Urinary bladder (tissue), 4 donors: ENCODE measurements around the gene CARD19. TPM values are rescaled to one million over a fixed set of nuclear protein-coding genes. Genes with fewer than 3 reads are reported as not detected.
"Not testable (repeated sequence)": the region's sequence is repeated elsewhere in the genome, so short reads cannot be mapped to it uniquely, and the experiment has no call there.

ENCODE experiments used
- DNase-seq: peaks from one replicate; pipeline ENCODE4 v3.0.0-alpha.2; 2015; ENCODE audit errors: extremely low spot score
- H3K27ac ChIP-seq: one replicate; pipeline ENCODE4 v1.5.1; 2013; ENCODE audit warnings: low read depth, mild to moderate bottlenecking, moderate library complexity
- H3K36me3 ChIP-seq: one replicate; pipeline ENCODE4 v1.6.1; 2013; ENCODE audit warnings: mild to moderate bottlenecking, moderate library complexity; ENCODE audit not compliant: insufficient read depth
- H3K4me1 ChIP-seq: one replicate; pipeline ENCODE4 v1.6.1; 2013; ENCODE audit warnings: mild to moderate bottlenecking, moderate library complexity; ENCODE audit not compliant: insufficient read depth
- H3K4me3 ChIP-seq: one replicate; pipeline ENCODE4 v1.5.1; 2013; ENCODE audit warnings: low read depth, low read length
- WGBS: extraction: QIAGEN DNeasy Blood & Tissue Kit; methylation state at CpG from one replicate; pipeline ENCODE4 v1.1.7; 2013; 5-methylcytosine and 5-hydroxymethylcytosine counted together
- polyA plus RNA-seq: library from polyadenylated mRNA; stranded (reverse); fragments of 200-250 nt; gene quantifications from one replicate; pipeline ENCODE4 v1.2.3, GENCODE V29; 2013
- total RNA-seq: library from RNA; depleted of rRNA; stranded (reverse); fragments of >200 nt; gene quantifications from one replicate; pipeline ENCODE4 v1.2.3, GENCODE V29; 2014
- donor health status: healthy with polysubstance abuse.
- donor health status: healthy.

CARD19 gene
- total and polyA plus RNA-seq, 2 donors, result 14.8 to 77.0 TPM

DNA sequence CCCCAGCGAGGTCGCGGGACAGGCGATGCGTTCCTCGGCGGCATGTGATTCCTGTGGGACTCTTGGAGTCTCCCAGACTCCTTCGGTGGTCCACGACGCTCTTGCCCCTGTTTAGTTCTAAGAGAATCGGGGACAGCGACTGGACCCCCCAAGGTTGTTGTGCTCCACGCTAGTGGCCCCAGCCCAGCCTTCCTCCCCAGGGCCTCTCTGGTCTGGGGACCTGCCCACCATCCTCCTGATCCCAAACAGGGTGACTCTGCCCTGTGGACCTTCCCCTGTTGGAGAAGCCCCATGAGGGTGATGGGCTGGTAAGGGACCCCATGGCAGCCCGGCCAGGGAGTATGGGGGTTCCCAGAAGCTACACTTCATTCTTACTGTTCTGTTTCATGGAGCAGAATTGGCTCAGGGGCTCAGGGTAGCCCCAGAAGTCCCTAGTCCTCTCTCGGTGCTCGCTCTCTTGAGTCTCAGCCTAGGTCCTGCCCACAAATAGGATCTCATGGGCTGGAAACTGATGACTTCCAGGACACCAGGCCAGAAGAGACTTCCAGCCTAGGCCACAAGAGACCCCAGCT lies 880 bp downstream of the CARD19 start:
- Histone ChIP-seq H3K4me1 (no peaks in the 10 kb centered on the region), H3K36me3 (no peaks in the 10 kb centered on the region), H3K27ac (peak overlapping the region; percentile 84), H3K4me3 (peak overlapping the region; percentile 82)
- DNase-seq, result no peak
- 16% methylated on average over 16 of the region's 16 CpGs for WGBS

GRCh38 chr9:93097511-93098201 lies 1.6 kb downstream of the CARD19 start:
- DNase-seq, result no peak
- H3K36me3 ChIP-seq, result no peaks in the 10 kb centered on the region
- H3K27ac ChIP-seq, result peak overlapping the region; percentile 0
- H3K4me3 ChIP-seq, result no peak overlapping the region
- 89% methylated on average over 11 of the region's 11 CpGs for WGBS
- H3K4me1 ChIP-seq, result no peaks in the 10 kb centered on the region

GRCh38 chr9:93098236-93098946 lies 2.4 kb downstream of the CARD19 start:
- H3K4me1 ChIP-seq, result no peaks in the 10 kb centered on the region

GRCh38 chr9:93099551-93100275 lies 3.7 kb downstream of the CARD19 start:
- WGBS, result 92% methylated on average over 16 of the region's 16 CpGs
- Histone ChIP-seq H3K4me3 (no peak overlapping the region), H3K36me3 (no peaks in the 10 kb centered on the region), H3K27ac (no peak overlapping the region), H3K4me1 (no peaks in the 10 kb centered on the region)
- DNase-seq, result no peak

More at GRCh38 chr9:93098236-93098946, 2.4 kb downstream of the CARD19 start:
- no peaks in the 10 kb centered on the region for H3K36me3 ChIP-seq
- H3K27ac ChIP-seq, result peak overlapping the region; percentile 87
- 24% methylated on average over 15 of the region's 15 CpGs for WGBS
- DNase-seq, result no peak
- H3K4me3 ChIP-seq, result no peak overlapping the region

- Histone ChIP-seq H3K4me3 (no peak overlapping the region), H3K4me1 (no peaks in the 10 kb centered on the region), H3K27ac (no peak overlapping the region), H3K36me3 (no peaks in the 10 kb centered on the region)
- 97% methylated on average over 8 of the region's 8 CpGs for WGBS
- no peak for DNase-seq
These were observed 4.2 kb downstream of the CARD19 start for GRCh38 chr9:93100276-93100636.

GRCh38 chr9:93101086-93101485 lies 5.1 kb downstream of the CARD19 start:
- not testable (repeated sequence) for DNase-seq, H3K27ac ChIP-seq, H3K4me3 ChIP-seq, H3K36me3 ChIP-seq, H3K4me1 ChIP-seq
- WGBS, result 93% methylated on average over 11 of the region's 11 CpGs

- Histone ChIP-seq H3K4me3 (no peak overlapping the region), H3K27ac (no peak overlapping the region), H3K4me1 (no peaks in the 10 kb centered on the region), H3K36me3 (no peaks in the 10 kb centered on the region)
- 98% methylated on average over 1 of the region's 1 CpG for WGBS
- DNase-seq, result no peak
These were observed 9.6 kb downstream of the CARD19 start for GRCh38 chr9:93105620-93106019.

DNA sequence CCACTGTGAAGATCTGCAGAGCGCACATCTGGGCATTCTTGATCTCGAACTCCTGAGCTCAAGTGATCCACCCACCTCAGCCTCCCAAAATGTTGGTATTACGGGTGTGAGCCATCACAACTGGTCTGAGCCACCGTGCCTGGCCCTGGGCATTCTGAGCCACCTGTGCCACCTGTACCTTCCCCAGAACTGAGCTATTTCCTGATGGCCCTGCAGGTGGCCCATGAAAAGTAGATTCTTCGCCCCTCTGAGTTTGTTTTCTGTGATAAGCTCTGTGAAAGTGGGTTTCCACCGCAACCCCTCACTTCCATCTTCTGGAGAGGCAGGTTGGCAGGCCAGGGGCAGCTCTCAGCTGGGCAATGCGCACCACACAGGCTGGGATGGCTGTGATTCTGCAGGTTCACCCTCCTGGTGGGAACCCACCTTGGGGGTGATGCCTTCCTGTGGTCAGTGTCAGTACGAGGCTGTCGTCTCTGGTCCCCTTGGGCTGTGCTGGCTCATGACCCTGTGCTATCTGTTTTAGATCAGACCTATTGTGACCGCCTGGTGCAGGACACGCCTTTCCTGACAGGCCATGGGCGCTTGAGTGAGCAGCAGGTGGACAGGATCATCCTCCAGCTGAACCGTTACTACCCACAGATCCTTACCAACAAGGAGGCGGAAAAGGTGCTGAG lies 11.3 kb downstream of the CARD19 start:
- peaks cover 2% of the 10 kb centered on the region for H3K36me3 ChIP-seq
- DNase-seq, result no peak
- 92% methylated on average over 14 of the region's 14 CpGs for WGBS

DNA sequence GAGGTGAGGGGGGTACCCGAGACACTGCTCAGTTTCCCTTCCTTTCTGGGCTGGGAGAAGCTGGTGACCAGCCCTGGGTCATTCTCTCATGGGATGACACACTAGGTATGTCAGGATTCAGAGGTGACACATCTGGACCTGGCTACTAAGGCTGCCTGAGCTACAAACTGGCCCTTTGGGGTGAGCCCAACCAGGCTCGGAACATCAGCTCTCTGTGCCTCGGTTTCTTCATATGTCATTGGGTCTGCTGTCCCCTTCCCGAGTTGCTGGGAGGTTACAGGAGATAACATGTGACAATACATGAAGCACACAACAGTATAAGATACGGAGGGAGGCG lies 11.8 kb downstream of the CARD19 start:
- no peak overlapping the region for H3K4me3 ChIP-seq
- WGBS, result 95% methylated on average over 6 of the region's 6 CpGs
- H3K27ac ChIP-seq, result no peak overlapping the region
- DNase-seq, result no peak
- H3K4me1 ChIP-seq, result no peaks in the 10 kb centered on the region
- H3K36me3 ChIP-seq, result peaks cover 2% of the 10 kb centered on the region

More for the DNA sequence above, 11.3 kb downstream of the CARD19 start:
- Histone ChIP-seq H3K27ac (no peak overlapping the region), H3K4me3 (no peak overlapping the region), H3K4me1 (no peaks in the 10 kb centered on the region)

DNA sequence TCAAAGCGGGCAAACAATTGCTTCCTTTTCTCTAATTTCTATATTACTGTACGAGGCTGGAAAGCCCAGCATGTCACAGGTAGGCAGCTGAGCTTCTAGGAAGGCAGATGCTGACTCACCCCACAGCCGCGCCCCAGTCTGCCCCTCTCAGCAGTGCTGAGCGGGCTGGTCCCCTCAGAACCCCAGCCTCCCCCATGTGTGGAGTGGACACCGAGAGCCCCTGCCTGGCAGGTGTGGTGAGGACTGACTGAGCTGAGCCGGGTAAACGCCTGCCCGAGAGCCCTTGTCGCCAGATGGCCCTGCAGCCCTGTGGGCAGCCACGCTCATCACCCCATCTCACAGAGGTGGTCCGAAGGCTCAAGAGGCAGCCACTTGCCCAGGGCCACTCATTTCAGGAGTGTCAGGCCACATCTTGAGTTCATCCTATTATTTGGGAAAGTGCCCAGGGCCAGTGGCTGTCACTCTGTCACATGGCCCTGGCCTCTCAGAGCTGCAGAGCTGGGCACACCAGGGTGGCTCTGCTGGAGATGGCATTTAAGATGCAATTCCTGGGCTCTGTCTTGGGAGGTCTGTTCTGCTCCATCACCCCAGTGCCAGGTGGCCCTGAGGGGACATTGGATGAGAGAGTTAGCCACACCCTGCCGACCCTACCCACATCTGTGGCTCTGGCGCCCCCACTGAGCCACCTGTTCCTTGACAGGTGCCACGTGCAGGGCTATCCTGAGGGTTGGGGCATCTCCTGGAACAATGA lies 12.4 kb downstream of the CARD19 start:
- 88% methylated on average over 15 of the region's 15 CpGs for WGBS
- Histone ChIP-seq H3K27ac (no peak overlapping the region), H3K4me3 (no peak overlapping the region), H3K4me1 (no peaks in the 10 kb centered on the region), H3K36me3 (peaks cover 2% of the 10 kb centered on the region)
- no peak for DNase-seq

- H3K4me3 ChIP-seq, result no peak overlapping the region
- no peaks in the 10 kb centered on the region for H3K4me1 ChIP-seq
- no peak overlapping the region for H3K27ac ChIP-seq
- no peak for DNase-seq
- H3K36me3 ChIP-seq, result peaks cover 2% of the 10 kb centered on the region
- 97% methylated on average over 14 of the region's 14 CpGs for WGBS
These were observed 14.4 kb downstream of the CARD19 start for GRCh38 chr9:93110311-93110855.

GRCh38 chr9:93111001-93111370 lies 15.0 kb downstream of the CARD19 start:
- DNase-seq, result no peak
- H3K4me3 ChIP-seq, result no peak overlapping the region
- H3K4me1 ChIP-seq, result no peaks in the 10 kb centered on the region
- WGBS, result 88% methylated on average over 11 of the region's 11 CpGs
- H3K27ac ChIP-seq, result no peak overlapping the region
- peaks cover 2% of the 10 kb centered on the region for H3K36me3 ChIP-seq
